Measurements from ENCODE around the gene MAP2K2.
"Not testable (repeated sequence)": the region's sequence is repeated elsewhere in the genome, so short reads cannot be mapped to it uniquely, and the experiment has no call there.

The MAP2K2 gene

GRCh38 chr19:4130744-4131438 is 7.0 kb upstream of the MAP2K2 start:
- DNase-seq (ENCODE audit: low read depth in 2 of 2) = no peak

DNA sequence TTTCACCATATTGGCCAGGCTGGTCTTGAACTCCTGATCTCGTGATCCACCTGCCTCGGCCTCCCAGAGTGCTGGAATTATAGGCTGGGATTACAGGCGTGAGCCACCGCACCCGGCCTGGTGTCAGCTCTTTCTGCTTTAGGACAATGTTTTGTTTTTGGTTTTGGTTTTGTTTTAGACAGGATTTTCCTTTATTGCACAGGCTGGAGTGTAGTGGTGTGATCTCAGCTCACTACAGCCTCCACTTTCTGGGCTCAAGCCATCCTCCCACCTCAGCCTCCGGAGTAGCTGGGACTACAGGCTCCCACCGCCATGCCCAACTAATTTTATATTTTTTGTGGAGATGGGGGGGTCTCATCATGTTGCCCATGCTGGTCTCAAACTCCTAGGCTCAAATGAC is 5.1 kb upstream of the MAP2K2 start:
- not testable (repeated sequence) for DNase-seq (ENCODE audit: low read depth in 2 of 2)

DNA sequence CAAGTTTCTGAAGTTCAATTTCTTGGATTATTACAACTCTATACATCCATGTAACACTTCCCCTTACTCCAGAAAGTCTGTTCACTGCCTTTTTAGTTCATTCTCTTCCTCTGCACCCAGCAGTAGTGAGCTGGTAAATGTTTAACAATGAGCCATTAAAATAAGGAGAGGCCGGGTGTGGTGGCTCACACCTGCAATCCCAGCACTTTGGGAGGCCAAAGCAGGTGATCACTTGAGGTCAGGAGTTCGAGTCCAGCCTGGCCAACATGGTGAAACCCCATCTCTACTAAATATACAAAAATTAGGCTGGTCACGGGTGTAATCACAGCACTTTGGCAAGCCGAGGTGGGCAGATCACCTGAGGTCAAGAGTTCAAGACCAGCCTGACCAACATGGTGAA is 3.4 kb upstream of the MAP2K2 start:
- not testable (repeated sequence) for DNase-seq (ENCODE audit: low read depth in 2 of 2)

GRCh38 chr19:4124638-4125037 is 716 bp upstream of the MAP2K2 start:
- no peak for DNase-seq (ENCODE audit: low read depth in 2 of 2)

DNA sequence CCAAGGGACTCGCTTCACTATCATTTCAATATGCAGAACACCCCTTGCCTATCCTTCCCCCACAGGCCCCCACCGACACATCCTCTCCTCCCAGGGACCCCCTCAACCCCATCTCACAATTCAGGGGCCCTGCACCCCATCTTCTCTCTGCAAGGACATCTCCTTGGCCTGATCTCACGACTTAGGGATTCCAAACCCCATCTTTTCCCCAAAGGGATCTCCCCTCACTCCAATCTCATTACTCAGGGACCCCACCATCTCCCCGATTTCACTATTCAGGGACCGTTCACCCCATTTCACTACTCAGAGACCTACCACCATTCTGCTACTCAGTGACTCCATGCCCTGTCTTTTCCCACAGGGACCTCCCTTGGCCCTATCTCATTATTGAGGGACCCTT is 1.4 kb downstream of the MAP2K2 start:
- no peak for DNase-seq (ENCODE audit: low read depth in 2 of 2)

DNA sequence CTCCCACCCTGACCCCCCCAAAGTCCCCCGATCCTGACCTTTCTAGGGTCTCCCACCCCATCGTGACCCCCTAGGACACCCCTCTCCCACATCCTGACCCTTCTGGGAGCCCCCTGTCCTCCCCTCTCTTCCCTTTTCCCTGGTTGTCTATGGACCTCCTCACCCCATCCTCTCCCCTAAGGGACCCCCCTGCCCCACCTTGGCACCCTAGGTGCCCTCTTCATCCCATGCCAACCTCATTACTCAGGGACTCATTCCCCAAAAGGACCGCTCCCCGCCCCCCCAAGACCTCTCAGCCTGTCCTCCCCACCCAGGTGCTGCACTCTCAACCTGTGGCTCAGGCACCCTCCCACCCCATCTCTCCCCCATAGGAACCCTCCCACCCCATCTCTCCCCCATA is 2.1 kb downstream of the MAP2K2 start:
- no peak for DNase-seq (ENCODE audit: low read depth in 2 of 2)

DNA sequence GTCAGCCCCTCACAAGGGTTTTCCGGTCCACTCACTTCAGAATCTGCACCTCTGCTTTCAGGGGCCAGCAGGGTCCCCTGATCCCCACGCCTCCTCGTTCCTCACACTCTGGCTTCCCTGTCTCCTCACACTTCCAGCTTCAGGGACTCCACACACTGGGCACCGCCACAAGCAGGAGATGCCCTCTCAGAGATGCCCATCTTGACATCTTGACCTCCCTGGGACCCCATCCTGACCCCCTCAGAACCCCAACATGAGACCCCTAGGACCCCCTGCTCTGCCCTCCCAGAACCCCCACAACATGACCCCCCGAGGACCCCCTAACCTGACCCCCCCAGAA is 2.7 kb downstream of the MAP2K2 start:
- no peak for DNase-seq (ENCODE audit: low read depth in 2 of 2)

GRCh38 chr19:4120559-4121272 is 3.2 kb downstream of the MAP2K2 start:
- DNase-seq (ENCODE audit: low read depth in 2 of 2) = no peak

- DNase-seq (ENCODE audit: low read depth in 2 of 2) = no peak
Observed at GRCh38 chr19:4119763-4120162, 4.2 kb downstream of the MAP2K2 start.

DNA sequence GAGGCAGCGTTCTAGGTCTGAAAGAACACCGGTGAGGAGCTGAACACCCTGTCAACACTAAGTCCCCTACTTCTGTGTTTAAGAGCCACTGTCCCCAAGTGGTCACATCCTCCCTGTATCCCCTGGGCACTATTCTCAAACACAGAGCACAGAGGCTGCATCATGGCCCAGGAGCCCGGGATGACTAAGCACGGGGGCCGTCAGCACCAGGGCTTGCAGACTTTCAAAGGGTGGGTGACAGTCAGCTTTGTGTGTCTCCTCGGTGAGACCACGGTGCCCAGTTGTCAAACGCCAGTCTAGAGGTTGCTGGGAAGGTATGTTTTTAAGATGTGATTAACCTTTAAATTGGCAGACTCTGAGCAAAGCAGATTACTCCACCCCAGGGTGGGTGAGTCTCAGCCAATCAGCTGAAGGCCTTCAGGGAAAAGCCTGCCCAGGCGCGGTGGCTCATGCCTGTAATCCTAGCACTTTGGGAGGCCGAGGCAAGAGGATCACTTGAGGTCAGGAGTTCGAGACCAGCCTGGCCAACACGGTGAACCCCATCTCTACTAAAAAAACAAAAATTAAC is 8.0 kb downstream of the MAP2K2 start:
- no peak for DNase-seq (ENCODE audit: low read depth in 2 of 2)

GRCh38 chr19:4115050-4115817 is 8.7 kb downstream of the MAP2K2 start:
- DNase-seq (ENCODE audit: low read depth in 2 of 2) = peak; percentile 34 to 46

GRCh38 chr19:4114181-4114580 is 9.7 kb downstream of the MAP2K2 start:
- no peak for DNase-seq (ENCODE audit: low read depth in 2 of 2)

- DNase-seq (ENCODE audit: low read depth in 2 of 2) = no peak
Observed at GRCh38 chr19:4113398-4114088, 10.4 kb downstream of the MAP2K2 start.

GRCh38 chr19:4112367-4112766 is 11.6 kb downstream of the MAP2K2 start:
- DNase-seq (ENCODE audit: low read depth in 2 of 2) = no peak

GRCh38 chr19:4109626-4109945 is 14.3 kb downstream of the MAP2K2 start:
- DNase-seq (ENCODE audit: low read depth in 2 of 2) = no peak

DNA sequence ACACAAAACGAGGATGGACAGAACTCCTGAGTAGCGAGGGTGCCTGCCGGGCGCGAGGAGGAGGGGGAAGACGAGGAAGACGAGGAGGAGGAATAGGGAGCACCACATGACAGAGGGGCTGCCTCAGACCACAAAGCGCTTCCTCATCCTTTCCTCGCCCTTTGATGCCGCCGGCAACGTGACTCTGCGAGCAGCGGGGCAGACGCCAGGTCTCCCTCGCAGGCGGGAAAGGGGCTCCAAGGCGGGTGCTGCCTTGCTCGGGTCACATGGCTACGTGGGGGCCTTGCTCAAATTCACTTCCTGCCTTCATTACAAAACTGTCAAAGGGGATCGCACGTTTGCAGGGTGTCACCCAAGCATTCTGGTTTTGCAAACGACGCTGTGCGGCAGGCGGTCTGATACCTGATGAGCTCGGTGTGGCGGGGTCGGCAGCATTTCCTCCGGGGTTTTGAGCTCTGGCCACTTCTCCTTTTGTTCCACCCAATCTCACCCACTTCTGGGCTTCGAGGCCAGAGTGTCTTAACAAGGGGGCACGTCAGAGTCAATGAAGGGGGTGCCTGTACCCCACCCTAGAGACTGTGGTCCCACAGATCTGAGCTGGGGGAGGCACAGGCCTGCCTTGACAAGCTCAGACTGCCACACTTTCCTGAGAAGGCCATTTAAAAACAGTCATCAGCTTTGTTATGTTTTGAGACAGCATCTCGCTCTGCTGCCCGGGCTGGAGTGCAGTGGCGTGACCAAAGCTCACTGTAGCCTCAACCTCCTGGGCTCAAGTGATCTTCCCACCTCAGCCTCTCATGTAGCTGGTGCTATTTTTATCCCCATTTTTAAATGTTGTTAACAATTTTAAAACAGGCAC is 14.9 kb downstream of the MAP2K2 start:
- peak; percentile 55 to 75 for DNase-seq (ENCODE audit: low read depth in 2 of 2)

DNA sequence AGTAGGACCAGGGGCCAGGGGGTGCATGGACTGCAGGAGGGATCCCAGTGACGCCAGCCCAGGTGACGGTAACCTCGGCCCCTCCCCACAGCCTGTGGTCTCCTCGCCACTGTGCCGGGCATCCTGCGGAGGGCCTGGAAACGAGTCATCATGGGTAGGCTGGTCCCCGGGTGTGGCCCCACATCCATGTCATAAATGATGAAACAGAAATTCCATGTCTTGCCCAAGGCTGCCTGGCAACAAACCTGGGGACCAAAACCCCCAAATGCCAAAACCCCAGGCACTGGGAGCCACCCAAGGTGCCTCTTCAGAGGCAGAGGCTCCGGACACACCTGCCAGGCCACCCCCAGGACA is 20.9 kb downstream of the MAP2K2 start:
- no peak for DNase-seq (ENCODE audit: low read depth in 2 of 2)

GRCh38 chr19:4102339-4103079 is 21.4 kb downstream of the MAP2K2 start:
- DNase-seq (ENCODE audit: low read depth in 2 of 2) = no peak

DNA sequence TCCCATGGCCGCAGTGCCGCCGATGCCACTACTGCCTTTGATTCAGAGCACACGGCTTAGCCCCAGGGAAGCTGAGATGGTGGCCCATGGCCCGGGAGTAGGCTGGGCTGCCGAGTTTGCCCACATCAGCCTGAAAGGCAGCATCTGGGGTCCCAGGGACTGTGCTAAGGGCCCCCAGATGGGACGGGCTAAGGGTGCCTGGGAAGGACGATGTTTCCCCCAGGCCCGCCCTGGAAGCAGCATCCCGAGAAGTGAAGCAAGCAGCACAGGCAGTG is 22.5 kb downstream of the MAP2K2 start:
- DNase-seq (ENCODE audit: low read depth in 2 of 2) = no peak

- no peak for DNase-seq (ENCODE audit: low read depth in 2 of 2)
Observed at GRCh38 chr19:4100647-4101495, 23.1 kb downstream of the MAP2K2 start.
